Brain microvascular endothelial cell (primary cell): ENCODE data around the gene LTBP3.

Source experiments
- DNase-seq: peaks from one replicate; pipeline ENCODE4 v3.0.0-alpha.2; 2020
- H3K27ac ChIP-seq: fragments of 250-450 bp; sonication (Bioruptor Pico); 2 replicates; pipeline ENCODE4 v1.5.1; 2020; ENCODE audit warnings: mild to moderate bottlenecking, moderate library complexity
- H3K27me3 ChIP-seq: fragments of 250-450 bp; sonication (Bioruptor Pico); replicated peaks from 2 replicates; pipeline ENCODE4 v1.5.1; 2020; ENCODE audit warnings: mild to moderate bottlenecking
- H3K36me3 ChIP-seq: fragments of 250-450 bp; sonication (Bioruptor Pico); replicated peaks from 2 replicates; pipeline ENCODE4 v1.5.1; 2020; ENCODE audit warnings: mild to moderate bottlenecking
- H3K4me3 ChIP-seq: 2 replicates; pipeline ENCODE4 v1.5.1; 2011; ENCODE audit warnings: low read depth, mild to moderate bottlenecking, control low read depth, low read length, moderate library complexity
- in situ Hi-C: cut with HindIII; loops from 2 replicates; pipeline ENCODE4 v1.10.0; 2017; ENCODE audit warnings: low sequenced_read_pairs, low pct_ligation_motif_present
- TF ChIP-seq, protein P1 (sequence below): IDR thresholded peaks from 2 replicates; pipeline ENCODE4 v1.5.1; 2011; ENCODE audit warnings: low read depth, mild to moderate bottlenecking, moderate library complexity, low read length, control low read depth, inconsistent platforms; ENCODE audit errors: missing control alignments

The LTBP3 gene

DNA sequence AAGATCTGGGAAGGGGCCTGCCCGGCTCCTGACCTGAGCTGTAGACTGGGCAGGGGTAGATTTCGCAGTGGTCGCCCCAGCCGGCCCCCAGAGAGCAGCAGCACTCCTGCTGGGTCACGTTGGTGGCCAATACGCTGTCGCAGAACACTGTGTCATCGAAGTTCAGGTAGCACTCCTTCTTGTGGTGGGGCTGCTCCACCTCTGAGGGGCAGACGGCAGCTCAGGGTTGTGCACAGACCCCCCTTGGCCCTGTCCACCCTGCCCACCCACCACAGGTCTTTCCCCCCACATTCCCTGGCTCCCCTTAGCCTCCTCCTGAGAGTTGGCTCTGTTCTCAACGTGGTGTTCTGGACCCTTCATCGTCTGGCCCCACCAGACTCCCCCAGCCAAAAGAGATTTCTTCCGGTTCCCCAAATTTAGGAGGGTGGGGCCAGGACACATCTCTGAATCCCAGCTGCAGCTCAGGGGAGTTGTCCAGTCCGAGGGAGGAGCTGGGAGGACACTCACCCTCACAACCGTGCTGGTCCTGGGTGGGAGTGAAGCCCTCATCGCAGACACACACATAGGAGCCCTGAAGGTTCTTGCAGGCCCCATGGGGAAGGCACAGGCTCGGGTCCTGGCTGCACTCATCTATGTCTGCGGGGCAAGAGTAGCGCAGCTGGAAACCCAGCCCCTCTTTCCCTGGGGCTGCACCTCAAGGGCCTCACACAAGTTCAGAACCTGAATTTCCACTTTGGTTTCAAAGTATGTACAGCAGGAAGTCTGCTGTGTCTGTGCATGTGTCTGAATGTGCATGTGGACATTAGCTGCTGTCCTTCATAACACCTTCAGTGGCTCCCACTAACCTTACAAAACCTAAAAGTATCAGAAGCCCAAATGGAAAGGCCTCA lies 16.8 kb downstream of the LTBP3 start:
- Histone ChIP-seq H3K4me3 (peak overlapping the region; percentile 44), H3K36me3 (peaks cover 82% of the 10 kb centered on the region), H3K27ac (peak overlapping the region; percentile 30), H3K27me3 (no peaks in the 10 kb centered on the region)
- in situ Hi-C loops, result no loop called here
- TF ChIP-seq, protein P1, sequence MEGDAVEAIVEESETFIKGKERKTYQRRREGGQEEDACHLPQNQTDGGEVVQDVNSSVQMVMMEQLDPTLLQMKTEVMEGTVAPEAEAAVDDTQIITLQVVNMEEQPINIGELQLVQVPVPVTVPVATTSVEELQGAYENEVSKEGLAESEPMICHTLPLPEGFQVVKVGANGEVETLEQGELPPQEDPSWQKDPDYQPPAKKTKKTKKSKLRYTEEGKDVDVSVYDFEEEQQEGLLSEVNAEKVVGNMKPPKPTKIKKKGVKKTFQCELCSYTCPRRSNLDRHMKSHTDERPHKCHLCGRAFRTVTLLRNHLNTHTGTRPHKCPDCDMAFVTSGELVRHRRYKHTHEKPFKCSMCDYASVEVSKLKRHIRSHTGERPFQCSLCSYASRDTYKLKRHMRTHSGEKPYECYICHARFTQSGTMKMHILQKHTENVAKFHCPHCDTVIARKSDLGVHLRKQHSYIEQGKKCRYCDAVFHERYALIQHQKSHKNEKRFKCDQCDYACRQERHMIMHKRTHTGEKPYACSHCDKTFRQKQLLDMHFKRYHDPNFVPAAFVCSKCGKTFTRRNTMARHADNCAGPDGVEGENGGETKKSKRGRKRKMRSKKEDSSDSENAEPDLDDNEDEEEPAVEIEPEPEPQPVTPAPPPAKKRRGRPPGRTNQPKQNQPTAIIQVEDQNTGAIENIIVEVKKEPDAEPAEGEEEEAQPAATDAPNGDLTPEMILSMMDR, result no peak
- DNase-seq, result no peak

DNA sequence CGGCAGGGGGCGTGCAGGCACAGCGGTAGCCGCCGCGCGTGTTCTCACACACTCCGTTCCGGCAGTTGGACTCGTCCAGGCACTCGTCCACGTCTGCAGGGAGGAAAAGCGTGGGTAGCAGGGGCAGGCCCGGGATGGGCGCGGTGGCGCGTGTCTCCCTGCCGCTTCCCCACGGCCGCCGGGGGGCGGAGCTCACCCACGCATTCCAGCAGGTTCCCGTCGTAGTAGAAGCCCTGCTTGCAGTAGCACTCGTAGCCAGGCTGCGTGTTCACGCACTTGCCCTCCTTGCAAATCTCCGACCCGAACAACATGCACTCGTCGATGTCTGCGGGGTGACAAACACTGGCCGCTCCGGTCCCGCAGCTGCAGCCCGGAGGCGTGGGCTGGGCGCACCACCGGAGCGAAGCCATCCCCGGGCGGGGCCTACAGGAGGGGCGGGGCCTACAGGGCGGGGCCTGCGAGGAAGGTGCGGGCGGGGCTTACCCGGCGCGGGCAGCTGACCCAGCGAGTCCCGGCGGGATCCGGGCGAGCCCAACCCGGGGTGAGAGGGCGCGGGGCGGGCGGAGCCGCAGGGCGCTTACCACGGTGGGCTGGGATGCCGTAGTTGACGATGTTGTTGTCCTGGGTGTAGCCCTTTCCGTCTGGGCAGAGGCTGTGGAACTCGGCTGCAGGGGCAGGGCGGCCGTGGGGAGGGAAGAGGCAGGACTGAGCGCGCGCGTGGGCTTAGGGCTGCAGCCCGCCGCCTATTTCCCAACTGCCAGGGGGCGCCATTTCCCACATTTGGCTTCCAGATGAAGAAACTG lies 17.7 kb downstream of the LTBP3 start:
- H3K36me3 ChIP-seq, result peaks cover 82% of the 10 kb centered on the region
- H3K27me3 ChIP-seq, result no peaks in the 10 kb centered on the region
- in situ Hi-C loops, result no loop called here
- H3K27ac ChIP-seq, result peak overlapping the region; percentile 30
- TF ChIP-seq, protein P1, result peak; percentile 85
- DNase-seq, result peak; percentile 79
- H3K4me3 ChIP-seq, result peak overlapping the region; percentile 45

DNA sequence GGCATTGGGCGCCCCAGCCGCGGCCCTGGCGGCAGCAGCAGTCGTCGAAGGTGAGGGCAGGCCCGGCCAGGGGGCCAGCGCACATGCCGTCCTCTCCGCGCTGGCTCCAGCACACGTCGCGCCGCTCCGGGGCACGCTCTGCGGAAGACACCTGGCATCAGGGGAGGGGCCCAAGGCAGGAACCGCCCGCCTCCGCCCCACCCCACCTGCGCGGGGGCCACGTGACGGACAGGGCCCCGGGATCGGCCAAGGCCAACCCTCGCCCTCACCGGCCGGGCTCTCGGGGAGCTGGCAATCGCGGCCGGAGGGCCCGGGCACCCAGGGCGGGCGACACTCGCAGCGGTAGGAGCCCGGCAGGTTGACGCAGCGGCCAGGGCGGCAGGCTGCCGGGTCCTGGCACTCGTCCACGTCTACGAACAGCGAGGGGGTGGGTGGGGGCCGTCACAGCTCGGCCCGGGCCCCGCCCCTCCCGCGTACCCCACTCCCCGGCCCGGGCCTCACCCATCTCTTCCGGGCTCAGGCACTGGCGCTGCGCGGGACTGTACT lies 18.3 kb downstream of the LTBP3 start:
- TF ChIP-seq, protein P1, result no peak
- Histone ChIP-seq H3K4me3 (peak overlapping the region; percentile 45), H3K27me3 (no peaks in the 10 kb centered on the region), H3K27ac (peak overlapping the region; percentile 30), H3K36me3 (peaks cover 82% of the 10 kb centered on the region)
- DNase-seq, result no peak
- in situ Hi-C loops, result no loop called here

DNA sequence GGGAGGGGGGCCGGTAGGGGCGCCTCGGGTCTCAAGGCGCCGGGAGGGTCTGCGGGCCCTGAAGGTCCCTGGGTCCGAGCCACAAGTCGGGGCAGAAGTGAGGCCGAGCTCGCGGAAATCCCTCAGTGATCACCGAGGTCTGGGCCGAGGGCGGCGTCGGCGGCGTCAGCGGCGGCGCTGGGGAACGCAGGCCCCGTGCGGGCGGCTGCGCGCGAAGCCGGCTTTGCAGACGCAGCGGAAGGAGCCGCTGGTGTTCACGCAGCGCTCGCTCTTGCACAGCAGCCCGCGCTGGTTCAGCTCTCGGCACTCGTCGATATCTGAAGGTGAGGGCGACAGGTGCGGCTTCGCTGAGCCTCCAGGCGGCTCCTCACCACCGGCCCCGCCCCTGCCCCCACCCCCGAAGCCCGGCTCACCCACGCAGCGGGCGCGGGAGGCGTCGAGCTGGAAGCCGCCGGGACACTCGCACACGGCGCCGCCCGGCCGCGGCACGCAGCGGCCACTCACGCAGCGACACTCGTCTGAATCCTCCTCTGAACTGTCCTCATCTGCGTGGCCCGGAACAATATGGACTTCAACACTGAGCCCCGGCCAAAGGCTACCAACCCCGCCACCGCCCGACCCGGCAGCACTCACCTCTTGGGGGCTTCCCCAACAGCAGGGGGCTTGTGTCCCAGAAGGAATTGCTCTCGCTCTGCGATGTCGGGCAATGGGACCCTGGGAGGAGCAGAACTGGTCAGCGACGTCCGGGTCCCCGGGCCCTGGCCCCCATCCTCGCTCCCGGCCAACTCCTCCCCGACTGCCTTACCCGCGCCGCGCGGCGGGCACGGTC lies 19.0 kb downstream of the LTBP3 start:
- no peak for DNase-seq
- Histone ChIP-seq H3K27me3 (no peaks in the 10 kb centered on the region), H3K4me3 (no peak overlapping the region), H3K27ac (no peak overlapping the region), H3K36me3 (peaks cover 81% of the 10 kb centered on the region)
- TF ChIP-seq, protein P1, result no peak
- in situ Hi-C loops, result no loop called here

DNA sequence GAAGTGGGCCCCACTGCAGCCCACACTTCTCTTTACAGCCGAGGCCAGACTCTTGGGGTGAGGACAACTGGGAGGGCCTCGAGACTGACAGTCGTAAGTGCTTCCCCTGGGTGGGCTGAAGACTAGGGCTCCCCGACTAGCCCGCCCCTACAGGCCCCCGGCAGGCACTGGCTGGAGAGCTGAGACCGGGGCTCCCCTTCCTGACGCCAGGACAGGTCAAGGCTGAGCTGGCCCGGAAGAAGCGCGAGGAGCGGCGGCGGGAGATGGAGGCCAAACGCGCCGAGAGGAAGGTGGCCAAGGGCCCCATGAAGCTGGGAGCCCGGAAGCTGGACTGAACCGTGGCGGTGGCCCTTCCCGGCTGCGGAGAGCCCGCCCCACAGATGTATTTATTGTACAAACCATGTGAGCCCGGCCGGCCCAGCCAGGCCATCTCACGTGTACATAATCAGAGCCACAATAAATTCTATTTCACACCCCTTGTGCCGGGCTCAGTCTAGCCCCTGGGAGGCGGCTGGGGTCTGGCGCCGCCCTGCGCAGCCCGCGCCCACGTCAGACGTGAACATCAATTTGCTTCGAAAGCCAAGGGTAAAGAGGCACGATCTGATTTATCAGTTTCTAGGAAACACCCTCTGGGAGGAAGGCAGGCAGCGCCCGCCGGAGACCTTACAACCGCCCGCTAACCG lies 19.8 kb downstream of the LTBP3 start:
- in situ Hi-C loops, result no loop called here
- TF ChIP-seq, protein P1, result no peak
- H3K27ac ChIP-seq, result no peak overlapping the region
- H3K36me3 ChIP-seq, result peaks cover 80% of the 10 kb centered on the region
- no peak overlapping the region for H3K4me3 ChIP-seq
- no peak for DNase-seq
- H3K27me3 ChIP-seq, result no peaks in the 10 kb centered on the region
